ENCODE measurements around the gene AP3B2.

GRCh38 chr15:82697735-82698407, 11.8 kb downstream of the AP3B2 start:
- TF ChIP-seq CTCF (IDR thresholded peaks at IDR 0.05; ENCODE audit: insufficient read depth, low read length), result no peak
- no peak for TF ChIP-seq POLR2AphosphoS5 (IDR thresholded peaks at IDR 0.05; ENCODE audit: low read depth)
- TF ChIP-seq, protein P1, sequence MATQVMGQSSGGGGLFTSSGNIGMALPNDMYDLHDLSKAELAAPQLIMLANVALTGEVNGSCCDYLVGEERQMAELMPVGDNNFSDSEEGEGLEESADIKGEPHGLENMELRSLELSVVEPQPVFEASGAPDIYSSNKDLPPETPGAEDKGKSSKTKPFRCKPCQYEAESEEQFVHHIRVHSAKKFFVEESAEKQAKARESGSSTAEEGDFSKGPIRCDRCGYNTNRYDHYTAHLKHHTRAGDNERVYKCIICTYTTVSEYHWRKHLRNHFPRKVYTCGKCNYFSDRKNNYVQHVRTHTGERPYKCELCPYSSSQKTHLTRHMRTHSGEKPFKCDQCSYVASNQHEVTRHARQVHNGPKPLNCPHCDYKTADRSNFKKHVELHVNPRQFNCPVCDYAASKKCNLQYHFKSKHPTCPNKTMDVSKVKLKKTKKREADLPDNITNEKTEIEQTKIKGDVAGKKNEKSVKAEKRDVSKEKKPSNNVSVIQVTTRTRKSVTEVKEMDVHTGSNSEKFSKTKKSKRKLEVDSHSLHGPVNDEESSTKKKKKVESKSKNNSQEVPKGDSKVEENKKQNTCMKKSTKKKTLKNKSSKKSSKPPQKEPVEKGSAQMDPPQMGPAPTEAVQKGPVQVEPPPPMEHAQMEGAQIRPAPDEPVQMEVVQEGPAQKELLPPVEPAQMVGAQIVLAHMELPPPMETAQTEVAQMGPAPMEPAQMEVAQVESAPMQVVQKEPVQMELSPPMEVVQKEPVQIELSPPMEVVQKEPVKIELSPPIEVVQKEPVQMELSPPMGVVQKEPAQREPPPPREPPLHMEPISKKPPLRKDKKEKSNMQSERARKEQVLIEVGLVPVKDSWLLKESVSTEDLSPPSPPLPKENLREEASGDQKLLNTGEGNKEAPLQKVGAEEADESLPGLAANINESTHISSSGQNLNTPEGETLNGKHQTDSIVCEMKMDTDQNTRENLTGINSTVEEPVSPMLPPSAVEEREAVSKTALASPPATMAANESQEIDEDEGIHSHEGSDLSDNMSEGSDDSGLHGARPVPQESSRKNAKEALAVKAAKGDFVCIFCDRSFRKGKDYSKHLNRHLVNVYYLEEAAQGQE (IDR thresholded peaks at IDR 0.05; ENCODE audit: insufficient replicate concordance, low read depth), result no peak

Measured in HL-60 (cell line).